ENCODE results near the gene ZNF428. TPM values are rescaled to one million over a fixed set of nuclear protein-coding genes. Genes with fewer than 3 reads are reported as not detected.

Gene ZNF428
- total RNA-seq, 1 experiment from 2014 or later, result 39.6 TPM

- H3K4me1 ChIP-seq (ENCODE audit: control insufficient read depth in 1 of 2, insufficient read depth in 2 of 2, low read length in 2 of 2), result peaks cover 11 to 14% of the 10 kb centered on the region in 2 experiments
- H3K79me2 ChIP-seq (ENCODE audit: insufficient read depth, low read length), result peaks cover 10% of the 10 kb centered on the region; the same call in 1 of the 2 replicates
- TF ChIP-seq EZH2 (IDR thresholded peaks at IDR 0.05) (no peak), JUND (IDR thresholded peaks at IDR 0.05) (no peak), REST (IDR thresholded peaks at IDR 0.05; ENCODE audit: low read depth) (no peak), ZNF274 (IDR thresholded peaks at IDR 0.05; ENCODE audit: low read depth, low read length) (no peak), POLR2A (IDR thresholded peaks at IDR 0.05; ENCODE audit: borderline replicate concordance, extremely low read depth, insufficient read depth, insufficient read length) (no peak), EGR1 (IDR thresholded peaks at IDR 0.05; ENCODE audit: low read depth) (no peak), ELF1 (IDR thresholded peaks at IDR 0.05; ENCODE audit: borderline replicate concordance, low read depth) (no peak), MAX (IDR thresholded peaks at IDR 0.05) (no peak)
- no peaks in the 10 kb centered on the region for H3K27me3 ChIP-seq (ENCODE audit: insufficient read depth, low read length)
- no peaks in the 10 kb centered on the region for H3K9me2 ChIP-seq (ENCODE audit: insufficient read depth)
- peak overlapping the region; percentile 90 for H3K9ac ChIP-seq (ENCODE audit: low read length)
- no peak for DNase-seq (ENCODE audit: low read depth, low spot score)
- intact Hi-C loops (cut with micrococcal nuclease), result loop anchor here (1.0 kb wide), 1 partner anchor 22 kb away; the partner anchor contains the start of genes IRGQ and ZNF576
- ATAC-seq, result no peak
- peak overlapping the region; percentile 70 for H3K27ac ChIP-seq (ENCODE audit: low read depth, low read length)
- ChIA-PET RAD21 (ENCODE audit: low non-redundant PET in 1 of 2, low total read pairs in 2 of 2, uncharacterized antibody in 2 of 2, unreplicated experiment in 2 of 2) (no interaction called here), CTCF (interaction anchor here (0.7 kb wide), 1 partner anchor 20 kb away, joined by 3 read pairs; no protein-coding TSS in a partner anchor), POLR2A (interaction anchor here (0.6 to 1.8 kb wide), 2 partner anchors 22 to 29 kb away, joined by 3 to 6 read pairs; partner anchors contain the start of genes IRGQ and ZNF576)
- peak overlapping the region; percentile 89 for H3K4me2 ChIP-seq (ENCODE audit: low read length)
- BruUV-seq (replicated peaks), result TSS peak; percentile 54
- no peaks in the 10 kb centered on the region for H3K36me3 ChIP-seq (ENCODE audit: control insufficient read depth in 1 of 2, insufficient read depth in 2 of 2, low read length in 2 of 2)
- no peaks in the 10 kb centered on the region for H3K9me3 ChIP-seq (ENCODE audit: control insufficient read depth in 1 of 2, insufficient read depth in 1 of 2, low read depth in 1 of 2, low read length in 2 of 2)
- no peak overlapping the region for H2AFZ ChIP-seq (ENCODE audit: low read depth, low read length, poor library complexity, severe bottlenecking)
- H3K4me3 ChIP-seq (replicated peaks in 1 of 2; ENCODE audit: low read depth in 1 of 2, low read length in 2 of 2), result peak overlapping the region; percentile 81 to 85
- H4K20me1 ChIP-seq (ENCODE audit: insufficient read depth), result no peaks in the 10 kb centered on the region
Measured at GRCh38 chr19:43574424-43575155, 44.8 kb downstream of the ZNF428 start.

Measured in HCT116 (cell line).